HG02763 (cell line): Measurements from ENCODE around the gene ADCY7.
A peak's percentile ranks its signal among the peaks of the same experiment; 100 is the strongest.
"Not testable (repeated sequence)": the region's sequence is repeated elsewhere in the genome, so short reads cannot be mapped to it uniquely, and the experiment has no call there.

Source experiments
- ATAC-seq: cut with Tn5 transposase; IDR thresholded peaks from one replicate; pipeline ENCODE4 v1.9.1; 2021; ENCODE audit warnings: mild to moderate bottlenecking, moderate library complexity; ENCODE audit not compliant: unreplicated experiment

The ADCY7 gene

DNA sequence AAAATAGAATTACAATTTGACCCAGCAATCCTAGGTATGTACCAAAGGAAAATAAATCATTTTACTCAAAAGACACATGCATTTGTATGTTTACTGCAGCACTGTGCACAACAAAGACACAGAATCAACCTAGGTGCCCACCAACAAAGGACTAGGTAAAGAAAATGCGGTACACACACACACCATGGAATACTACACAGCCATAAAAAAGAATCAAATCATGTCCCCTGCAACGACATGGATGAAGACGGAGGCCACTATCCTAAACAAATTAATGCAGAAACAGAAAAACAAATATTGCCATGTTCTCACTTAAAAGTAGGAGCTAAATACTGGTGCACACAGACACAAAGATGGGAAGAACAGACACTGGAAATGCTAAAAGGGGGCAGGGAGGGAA is 66.2 kb downstream of the ADCY7 start:
- ATAC-seq, result no peak

DNA sequence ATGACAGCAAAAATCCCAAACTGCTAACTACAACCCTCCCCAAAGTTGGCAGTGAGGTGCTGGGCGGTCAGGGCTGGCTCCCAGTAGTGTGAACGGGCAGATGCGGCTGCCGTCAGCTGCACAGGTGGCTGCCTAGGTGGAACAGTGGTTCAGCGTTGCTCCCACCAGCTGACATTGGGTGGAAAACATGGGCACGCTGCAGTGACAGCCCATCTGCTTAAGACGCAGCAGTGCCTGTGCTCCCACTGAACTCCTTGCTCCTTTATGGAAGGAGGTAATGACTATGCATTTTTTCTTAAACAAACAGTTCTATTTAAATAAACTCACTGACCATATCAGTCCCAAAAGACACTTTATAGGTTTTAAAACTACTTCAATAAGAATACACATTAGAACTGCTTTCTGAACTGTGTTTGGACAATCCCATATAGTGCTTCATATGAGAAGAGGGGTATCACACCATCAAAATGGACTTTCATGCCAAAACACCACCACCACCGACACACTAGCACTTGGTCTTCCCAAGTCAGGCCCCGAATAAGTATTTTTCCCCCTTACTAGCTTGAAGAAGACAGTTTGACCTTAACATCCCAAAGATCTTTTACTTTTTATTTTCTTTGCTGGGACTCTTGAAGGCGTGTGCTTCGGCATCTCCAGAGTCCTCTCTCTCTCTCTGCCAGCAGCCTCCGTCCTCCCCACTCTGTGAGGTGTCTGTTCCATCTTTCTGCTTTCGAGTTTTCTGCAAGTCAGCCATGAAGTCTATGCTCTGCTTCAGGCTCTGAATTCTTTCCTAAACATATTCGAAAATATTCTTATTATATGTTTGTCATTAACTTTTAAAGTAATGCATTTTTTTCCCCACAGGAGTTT is 68.0 kb downstream of the ADCY7 start:
- no peak for ATAC-seq

DNA sequence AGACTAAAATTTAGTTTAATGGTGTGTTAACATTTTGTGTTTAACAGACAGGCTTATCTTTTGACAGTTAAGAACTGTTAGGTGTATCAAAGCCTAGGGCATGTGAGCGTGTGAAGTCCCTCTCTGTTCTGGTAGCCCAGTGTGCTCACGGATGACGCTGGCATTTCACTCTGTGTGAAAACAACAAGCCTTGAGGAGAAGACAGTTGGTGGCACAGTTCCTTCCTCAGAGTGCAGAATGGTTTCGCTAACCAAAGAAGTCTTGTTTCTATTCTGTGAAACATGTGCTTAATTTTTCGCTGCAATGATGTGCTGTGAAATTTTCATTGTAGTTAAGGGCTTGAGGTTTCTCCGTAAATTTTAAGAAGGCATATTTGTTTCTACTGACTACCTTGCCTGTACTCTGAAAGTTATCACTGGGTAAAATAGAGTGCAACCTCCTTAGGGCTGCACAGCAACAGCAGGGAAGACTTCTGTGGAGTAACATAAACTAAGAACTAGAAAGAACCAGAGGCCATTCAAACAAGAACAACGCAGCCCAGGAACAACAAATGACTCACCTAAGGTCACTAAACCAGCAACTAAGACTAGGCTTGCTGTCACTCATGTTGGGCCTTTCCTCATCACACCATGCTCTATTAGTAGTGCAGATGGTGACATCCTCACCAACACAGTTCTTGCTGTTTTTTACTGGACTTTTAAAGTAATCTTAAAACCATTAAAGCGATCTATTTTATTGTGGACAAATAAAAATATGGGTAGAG is 69.0 kb downstream of the ADCY7 start:
- peak; percentile 68 for ATAC-seq

DNA sequence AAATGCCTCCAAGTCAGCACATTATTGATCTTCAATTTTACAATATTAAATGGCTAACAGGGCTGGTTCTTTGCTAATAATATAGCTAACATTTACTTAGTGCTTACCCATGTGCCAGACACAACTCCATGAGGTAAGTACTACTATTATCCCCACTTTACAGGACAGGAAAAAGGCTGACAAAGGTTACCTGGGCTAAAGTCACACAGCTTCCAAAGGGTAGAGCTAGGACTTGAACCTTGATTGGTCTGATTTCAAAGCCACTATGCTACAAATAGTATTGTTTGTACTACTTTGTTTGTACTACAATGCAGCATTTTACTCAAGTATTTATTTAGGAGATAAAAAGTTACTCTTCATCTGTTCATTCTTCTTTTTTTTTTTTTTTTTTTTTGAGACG is 70.5 kb downstream of the ADCY7 start:
- no peak for ATAC-seq

DNA sequence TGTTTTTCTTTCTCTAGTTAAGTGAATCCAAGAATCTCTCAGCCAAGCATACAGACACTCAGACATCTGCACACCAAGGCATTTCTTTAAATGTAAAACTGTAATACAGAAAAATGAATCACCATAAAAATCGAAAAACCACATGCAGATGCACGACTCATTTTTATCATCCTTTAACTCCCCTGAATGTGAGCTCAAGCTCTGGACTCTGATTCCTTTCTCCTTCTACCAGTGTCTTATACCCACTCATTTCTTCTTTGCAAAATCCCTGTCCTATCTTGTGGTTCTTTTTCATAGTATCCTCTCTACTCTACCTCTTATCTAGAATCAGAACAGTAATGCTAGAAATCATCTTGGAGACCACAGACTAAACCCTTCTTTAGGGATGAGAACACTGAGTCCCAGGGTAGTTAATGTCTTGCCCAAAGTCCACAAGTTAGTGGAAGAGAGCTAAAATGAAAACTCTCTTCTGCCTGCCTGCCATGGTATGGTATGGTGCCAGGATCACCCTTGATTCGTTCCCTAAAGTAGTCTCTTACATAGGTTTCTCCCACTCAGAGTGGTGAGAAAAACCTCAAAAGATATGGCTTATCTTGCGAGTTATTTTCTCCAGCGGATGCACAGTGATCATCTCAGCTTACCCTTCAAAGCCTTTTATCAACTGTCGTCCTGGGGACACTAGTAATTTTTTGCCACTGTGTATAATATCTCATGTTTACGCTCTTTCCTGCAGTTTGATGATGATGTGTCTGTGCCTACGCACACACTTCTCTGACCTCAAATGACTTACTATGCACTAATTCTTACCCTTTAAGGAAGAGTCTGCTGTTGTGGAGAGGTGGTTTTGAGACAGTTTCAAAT is 72.2 kb downstream of the ADCY7 start:
- ATAC-seq, result no peak

DNA sequence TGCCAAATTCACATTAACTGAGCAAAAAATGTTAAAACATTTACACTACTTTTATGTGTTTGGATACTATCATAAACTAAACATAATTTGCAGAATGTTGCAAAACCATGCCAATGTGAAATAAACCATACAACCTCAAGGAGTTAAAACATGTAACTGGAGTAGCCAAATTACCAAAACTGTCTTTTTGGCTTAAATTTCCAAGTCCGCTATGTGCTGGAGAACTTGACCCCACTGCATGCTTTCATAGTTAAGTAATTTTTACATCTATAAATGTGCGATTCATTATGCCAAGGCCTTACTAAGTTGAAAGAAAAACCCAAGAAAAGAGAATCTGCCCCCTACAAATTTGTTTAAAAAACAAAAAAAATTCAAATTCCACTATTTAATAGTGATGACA is 74.2 kb downstream of the ADCY7 start:
- ATAC-seq, result no peak

DNA sequence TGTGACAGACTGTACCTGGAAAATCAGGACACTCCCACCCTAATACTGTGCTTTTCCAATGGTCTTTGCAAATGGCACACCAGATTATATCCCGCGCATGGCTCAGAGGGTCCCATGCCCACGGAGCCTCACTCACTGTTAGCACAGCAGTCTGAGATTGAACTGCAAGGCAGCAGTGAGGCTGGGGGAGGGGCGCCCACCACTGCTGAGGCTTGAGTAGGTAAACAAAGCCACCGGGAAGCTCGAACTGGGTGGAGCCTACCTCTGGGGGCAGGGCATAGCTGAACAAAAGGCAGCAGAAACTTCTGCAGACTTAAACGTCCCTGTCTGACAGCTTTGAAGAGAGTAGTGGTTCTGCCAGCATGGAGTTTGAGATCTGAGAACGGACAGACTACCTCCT is 77.2 kb downstream of the ADCY7 start:
- ATAC-seq, result not testable (repeated sequence)

DNA sequence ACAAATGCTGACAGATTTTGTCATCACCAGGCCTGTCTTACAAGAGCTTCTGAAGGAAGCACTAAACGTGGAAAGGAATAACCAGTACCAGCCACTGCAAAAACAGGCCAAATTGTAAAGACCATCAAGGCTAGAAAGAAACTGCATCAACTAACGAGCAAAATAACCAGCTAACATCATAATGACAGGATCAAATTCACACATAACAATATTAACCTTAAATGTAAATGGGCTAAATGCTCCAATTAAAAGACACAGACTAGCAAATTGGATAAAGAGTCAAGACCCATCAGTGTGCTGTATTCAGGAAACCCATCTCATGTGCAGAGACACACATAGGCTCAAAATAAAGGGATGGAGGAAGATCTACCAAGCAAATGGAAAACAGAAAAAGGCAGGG is 78.9 kb downstream of the ADCY7 start:
- not testable (repeated sequence) for ATAC-seq

DNA sequence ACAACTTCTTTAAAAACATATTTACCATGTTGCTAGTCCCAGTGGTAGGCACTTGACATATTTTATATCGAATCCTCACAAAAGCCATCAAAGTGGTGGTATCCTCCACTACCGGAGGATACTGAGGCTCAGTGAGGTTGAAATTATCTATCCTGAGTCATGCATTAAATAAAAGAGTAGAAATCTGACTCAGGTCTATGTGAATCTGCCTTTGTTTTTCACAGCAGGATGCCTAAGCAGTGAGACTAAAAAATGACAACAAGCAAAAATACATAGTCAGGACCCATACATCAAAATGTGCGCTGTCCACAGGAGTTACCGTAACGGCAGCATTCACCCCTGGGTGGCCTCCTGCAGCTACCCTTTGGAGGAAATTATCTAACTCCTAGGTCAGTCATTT is 84.8 kb downstream of the ADCY7 start:
- no peak for ATAC-seq

DNA sequence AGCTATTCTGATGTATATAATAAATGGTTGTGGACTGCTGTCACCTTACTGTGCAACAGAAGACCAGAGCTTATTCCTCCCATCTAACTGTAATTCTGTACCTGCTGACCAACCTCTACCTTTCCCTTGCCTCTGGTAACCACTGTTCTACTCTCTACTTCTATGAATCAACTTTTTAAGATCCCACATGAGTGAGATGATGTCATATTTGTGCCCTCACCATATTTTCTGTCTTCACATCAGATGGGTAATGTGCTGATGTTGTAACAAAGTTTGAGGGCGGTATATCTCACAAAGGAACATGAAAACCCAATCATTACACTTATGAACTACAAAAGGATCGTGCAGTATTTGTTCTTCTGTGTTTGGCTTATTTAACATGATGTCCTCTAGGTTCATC is 85.6 kb downstream of the ADCY7 start:
- no peak for ATAC-seq

DNA sequence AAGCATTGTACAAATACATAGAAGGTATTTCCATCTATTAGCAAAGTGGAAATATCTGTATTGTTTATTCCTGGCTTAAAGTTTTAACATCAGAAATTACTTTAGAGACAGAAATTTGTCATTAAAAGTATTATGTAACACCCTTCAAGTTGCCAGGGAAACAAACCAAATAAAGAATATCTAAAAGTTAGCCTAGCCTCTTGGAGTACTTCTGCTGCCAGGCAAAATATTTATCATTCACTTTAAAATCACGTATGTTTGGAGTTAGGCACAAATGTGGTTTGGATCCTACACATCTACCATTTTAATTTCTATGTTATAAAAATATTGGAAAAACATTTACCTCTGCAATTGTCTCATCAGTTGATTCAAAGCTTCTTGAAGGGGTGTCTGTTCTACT is 87.7 kb downstream of the ADCY7 start:
- ATAC-seq, result no peak

DNA sequence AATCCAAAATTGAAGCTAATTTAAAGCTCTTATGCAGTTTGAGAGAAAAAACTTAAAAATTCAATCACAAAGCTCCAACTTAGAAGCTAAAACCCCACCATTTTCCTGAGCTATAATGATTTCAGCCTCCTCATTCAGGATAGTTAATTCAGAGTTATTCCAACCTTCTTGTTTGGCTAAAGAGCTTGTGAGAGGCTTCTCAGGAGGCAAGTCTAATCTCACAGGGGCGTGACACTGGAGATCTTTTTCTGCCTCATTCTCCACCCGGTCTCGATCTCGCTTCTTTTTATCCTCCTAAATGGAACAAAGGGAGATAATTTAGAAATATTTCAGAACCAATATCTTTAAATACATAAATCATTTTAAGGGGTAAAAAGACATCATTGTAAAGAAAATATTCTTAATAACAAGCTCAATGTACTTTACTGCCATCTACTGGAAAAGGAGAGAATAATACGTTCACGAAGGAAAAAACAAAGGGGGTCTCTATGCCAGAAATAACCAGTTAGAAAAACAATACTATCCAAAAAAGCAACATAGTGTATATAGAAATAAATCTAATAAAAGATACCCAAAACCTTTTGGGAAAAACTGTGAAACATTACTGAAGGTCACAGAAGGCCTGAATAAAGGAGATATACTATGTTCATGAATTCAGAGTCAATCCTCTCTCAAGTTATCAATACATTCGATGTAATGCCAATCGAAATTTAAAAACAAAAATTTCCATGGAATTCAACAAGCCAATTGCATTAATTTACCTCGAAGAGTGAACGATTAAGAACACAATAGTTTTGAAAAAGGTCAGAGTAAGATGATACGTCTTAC is 88.5 kb downstream of the ADCY7 start:
- no peak for ATAC-seq

DNA sequence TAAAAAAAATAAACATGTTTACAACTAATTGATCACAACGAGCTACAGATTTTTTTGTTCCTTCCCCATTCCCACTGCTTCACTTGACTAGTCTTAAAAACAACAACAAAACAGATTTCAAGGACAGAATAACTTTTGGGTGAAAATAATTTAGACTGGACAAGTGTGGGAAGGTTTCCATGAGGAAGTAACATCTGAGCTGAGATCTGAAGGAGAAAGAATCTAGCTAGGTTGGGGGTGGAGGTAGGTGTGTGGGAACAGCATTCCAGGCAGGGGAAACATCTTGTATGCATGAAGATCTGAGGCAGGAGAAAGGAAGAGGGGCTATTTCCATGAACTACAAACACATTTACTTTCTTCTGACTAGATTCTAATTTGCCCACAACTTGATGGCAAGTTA is 93.3 kb downstream of the ADCY7 start:
- no peak for ATAC-seq

DNA sequence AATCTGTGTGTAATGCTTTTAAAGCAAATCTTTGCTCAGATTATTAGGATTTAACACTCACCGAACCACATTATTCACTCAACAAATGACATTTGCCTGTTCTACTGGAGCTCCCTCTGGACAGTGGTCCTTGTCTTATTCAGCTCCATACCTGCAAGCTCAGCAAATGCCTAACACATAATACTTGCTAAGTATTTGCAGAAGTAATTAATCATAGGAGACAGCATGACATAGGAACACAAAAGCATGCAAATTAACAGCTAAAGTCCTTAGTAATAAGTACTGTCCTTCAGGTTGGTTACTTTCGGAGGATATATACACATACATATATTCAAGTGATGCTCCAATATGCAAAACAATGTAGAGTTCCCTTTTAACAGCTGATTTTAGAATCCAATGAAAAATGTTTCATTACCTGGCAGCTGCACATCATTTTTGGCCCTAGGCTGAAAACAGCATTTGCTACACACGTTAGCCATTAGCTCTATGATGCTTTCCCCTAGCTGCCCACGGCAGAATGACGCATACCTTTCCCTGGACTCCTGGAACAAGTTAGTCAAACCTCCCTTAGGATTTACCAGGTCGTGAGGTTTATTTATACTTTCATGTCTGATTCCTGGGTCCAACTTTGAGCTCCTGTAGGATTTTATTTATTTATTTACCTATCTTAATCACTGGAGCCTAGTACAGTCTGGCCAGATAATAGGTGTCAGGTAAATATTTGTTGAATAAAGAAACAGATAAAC is 93.9 kb downstream of the ADCY7 start:
- no peak for ATAC-seq

DNA sequence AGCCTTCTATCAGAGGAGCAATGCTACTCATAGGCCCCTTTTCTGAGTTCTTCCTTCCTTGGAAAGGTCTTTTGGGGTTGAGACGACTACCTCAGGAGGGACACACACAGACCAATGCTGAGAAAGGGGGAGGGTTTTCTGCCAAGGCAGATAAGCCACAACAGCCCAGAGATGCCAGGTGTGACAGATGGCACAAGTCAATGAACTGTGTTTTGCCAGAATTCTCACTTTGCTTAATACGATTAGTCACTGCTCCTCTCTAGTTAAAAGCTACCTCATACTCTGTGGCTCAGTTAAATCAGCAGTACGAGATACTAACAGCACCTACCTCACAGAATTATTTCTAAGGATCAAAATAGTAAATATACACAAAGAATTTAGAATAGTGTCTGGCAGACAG is 94.4 kb downstream of the ADCY7 start:
- ATAC-seq, result no peak

DNA sequence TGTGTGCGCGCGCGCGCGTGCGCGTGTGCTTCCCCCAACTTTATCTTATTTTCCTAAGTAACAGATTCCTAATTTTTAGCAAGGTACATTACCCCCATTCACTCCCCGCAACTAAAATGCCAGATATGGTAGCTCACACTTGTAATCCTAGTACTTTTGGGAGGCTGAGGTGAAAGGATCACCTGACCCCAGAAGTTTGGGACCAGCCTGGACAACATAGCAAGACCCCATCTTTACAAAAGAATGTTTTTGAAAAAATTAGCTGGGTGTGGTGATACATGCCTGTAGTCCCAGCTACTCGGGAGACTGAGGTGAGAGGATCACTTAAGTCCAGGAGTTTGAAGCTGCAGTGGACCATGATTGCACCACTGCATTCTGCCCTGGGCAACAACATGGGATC is 97.3 kb downstream of the ADCY7 start:
- ATAC-seq, result no peak

DNA sequence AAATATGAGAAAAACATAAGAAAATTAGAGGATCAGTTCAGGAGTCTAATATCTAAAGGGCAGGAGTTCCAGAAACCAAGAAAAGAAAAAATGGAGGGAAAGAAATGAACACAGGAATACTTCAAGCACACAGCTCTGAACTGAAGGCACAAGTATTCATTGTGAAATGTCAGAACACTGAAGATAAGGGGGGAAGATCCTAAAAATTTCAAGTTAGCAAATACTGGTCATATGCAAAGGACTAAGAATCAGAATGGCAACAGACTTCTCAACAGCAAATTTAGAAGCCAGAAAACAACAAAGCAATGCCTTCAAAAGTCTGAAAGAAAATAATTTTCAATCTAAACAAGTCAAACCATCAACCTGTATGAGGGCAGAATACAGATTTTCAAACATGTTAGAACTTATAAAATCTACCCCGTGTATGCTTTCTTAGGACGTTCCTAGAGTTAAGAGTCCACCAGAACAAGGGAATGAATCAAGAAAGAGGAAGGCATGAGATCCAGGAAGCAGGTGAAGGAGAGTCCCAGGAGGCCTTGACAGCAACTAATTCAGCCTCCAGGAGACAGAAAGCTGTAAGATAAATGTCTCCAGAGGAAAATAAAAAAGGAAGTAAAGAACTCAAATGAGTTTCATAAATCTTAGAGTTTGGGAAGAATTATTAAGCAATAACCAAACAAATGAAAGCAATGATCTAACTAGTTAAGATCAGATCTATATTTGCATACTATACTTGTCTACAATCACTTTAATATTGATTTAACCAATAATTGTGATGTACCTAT is 99.6 kb downstream of the ADCY7 start:
- no peak for ATAC-seq
